Measurements from ENCODE around the gene TMEM127. TPM values are rescaled to one million over a fixed set of nuclear protein-coding genes. Genes with fewer than 3 reads are reported as not detected.
"Not testable (repeated sequence)": the region's sequence is repeated elsewhere in the genome, so short reads cannot be mapped to it uniquely, and the experiment has no call there.

The TMEM127 gene
- total and polyA plus RNA-seq, 8 donors: 5.7 to 51.6 (median 14.0) TPM

GRCh38 chr2:96233880-96234316, 31.9 kb downstream of the TMEM127 start:
- WGBS, 5 donors: 78 to 94% (median 89%) methylated on average over 4 of the region's 4 CpGs
- intact Hi-C loops (cut with DNase I; ENCODE audit: low total_unique reads): no loop called here
- H3K4me3 ChIP-seq: no peak overlapping the region
- H3K27me3 ChIP-seq: no peaks in the 10 kb centered on the region
- H3K27ac ChIP-seq: no peak overlapping the region
- DNase-seq: no peak
- no peaks in the 10 kb centered on the region for H3K9me3 ChIP-seq
- no peak for TF ChIP-seq POLR2AphosphoS5 (IDR thresholded peaks at IDR 0.05)
- no peak for TF ChIP-seq CTCF (IDR thresholded peaks at IDR 0.05)
- TF ChIP-seq EP300 (IDR thresholded peaks at IDR 0.05): no peak
- H3K4me1 ChIP-seq: no peaks in the 10 kb centered on the region
- peaks cover 0 to 9% (median 1%) of the 10 kb centered on the region in 4 donors for H3K36me3 ChIP-seq

GRCh38 chr2:96233436-96233835, 32.4 kb downstream of the TMEM127 start:
- WGBS, 5 donors: 87 to 98% (median 91%) methylated on average over 6 of the region's 6 CpGs
- Histone ChIP-seq H3K36me3 (peaks cover 0 to 8% (median 0%) of the 10 kb centered on the region in 4 donors), H3K9me3 (no peaks in the 10 kb centered on the region), H3K27me3 (no peaks in the 10 kb centered on the region), H3K27ac (no peak overlapping the region), H3K4me3 (no peak overlapping the region), H3K4me1 (no peaks in the 10 kb centered on the region)
- intact Hi-C loops (cut with DNase I; ENCODE audit: low total_unique reads): no loop called here
- no peak for TF ChIP-seq EP300 (IDR thresholded peaks at IDR 0.05)
- TF ChIP-seq POLR2AphosphoS5 (IDR thresholded peaks at IDR 0.05): no peak
- TF ChIP-seq CTCF (IDR thresholded peaks at IDR 0.05): no peak
- no peak for TF ChIP-seq POLR2A (IDR thresholded peaks at IDR 0.05)
- no peak for DNase-seq

GRCh38 chr2:96231316-96231715, 34.5 kb downstream of the TMEM127 start:
- Histone ChIP-seq H3K4me1 (no peaks in the 10 kb centered on the region), H3K4me3 (no peak overlapping the region), H3K27ac (no peak overlapping the region), H3K9me3 (no peaks in the 10 kb centered on the region), H3K27me3 (no peaks in the 10 kb centered on the region), H3K36me3 (no peaks in the 10 kb centered on the region)
- no peak for TF ChIP-seq CTCF (IDR thresholded peaks at IDR 0.05)
- TF ChIP-seq POLR2A (IDR thresholded peaks at IDR 0.05): no peak
- intact Hi-C loops (cut with DNase I; ENCODE audit: low total_unique reads): no loop called here
- WGBS, 5 donors: 87 to 99% (median 98%) methylated on average over 4 of the region's 4 CpGs
- no peak for DNase-seq

GRCh38 chr2:96225016-96225533, 40.7 kb downstream of the TMEM127 start:
- peak overlapping the region in 1 of 5 donors; percentile 44 for H3K27ac ChIP-seq
- H3K9me3 ChIP-seq: no peaks in the 10 kb centered on the region
- H3K4me3 ChIP-seq: no peak overlapping the region
- 44 to 63% (median 58%) methylated on average over 3 of the region's 3 CpGs for WGBS, 5 donors
- H3K4me1 ChIP-seq: peaks cover 0 to 3% (median 0%) of the 10 kb centered on the region in 4 donors
- H3K36me3 ChIP-seq: no peaks in the 10 kb centered on the region
- intact Hi-C loops (cut with DNase I; ENCODE audit: low total_unique reads): no loop called here
- no peaks in the 10 kb centered on the region for H3K27me3 ChIP-seq
- no peak for TF ChIP-seq POLR2AphosphoS5 (IDR thresholded peaks at IDR 0.05)
- TF ChIP-seq POLR2A (IDR thresholded peaks at IDR 0.05): no peak
- no peak for TF ChIP-seq EP300 (IDR thresholded peaks at IDR 0.05)
- no peak for TF ChIP-seq CTCF (IDR thresholded peaks at IDR 0.05)
- DNase-seq: peak in 1 of 2 donors; percentile 39

- DNase-seq; H3K4me1 ChIP-seq; H3K36me3 ChIP-seq; intact Hi-C loops (cut with DNase I; ENCODE audit: low total_unique reads); H3K27ac ChIP-seq; H3K4me3 ChIP-seq; H3K9me3 ChIP-seq; H3K27me3 ChIP-seq: not testable (repeated sequence)
- 81 to 97% (median 88%) methylated on average over 1 of the region's 1 CpG for WGBS, 5 donors
Measured at GRCh38 chr2:96221106-96221505, 44.7 kb downstream of the TMEM127 start.

- not testable (repeated sequence) for H3K36me3 ChIP-seq, H3K4me1 ChIP-seq, H3K9me3 ChIP-seq, H3K27me3 ChIP-seq, H3K4me3 ChIP-seq, DNase-seq, H3K27ac ChIP-seq
- intact Hi-C loops (cut with DNase I; ENCODE audit: low total_unique reads): loop anchor here (10.0 kb wide), 1 partner anchor 45 kb away; the partner anchor contains the start of genes CIAO1 and TMEM127
- 84 to 97% (median 91%) methylated on average over 2 to 4 of the region's 4 CpGs for WGBS, 5 donors
Measured at GRCh38 chr2:96219959-96220358, 45.8 kb downstream of the TMEM127 start.
